HL-60/S4 (cell line): ENCODE results near the gene SIGLEC1.

Experiments
- in situ Hi-C: fragments of 300-500 bp; cut with MboI; formaldehyde crosslinking; loops from 2 replicates; pipeline ENCODE4 v1.14.3; 2022; ENCODE audit warnings: low sequenced_read_pairs

Gene SIGLEC1

GRCh38 chr20:3667434-3668037, 44.9 kb downstream of the SIGLEC1 start:
- in situ Hi-C loops, result no loop called here

GRCh38 chr20:3663858-3664257, 48.5 kb downstream of the SIGLEC1 start:
- in situ Hi-C loops, result no loop called here

GRCh38 chr20:3663031-3663701, 49.2 kb downstream of the SIGLEC1 start, which contains the start of gene GFRA4:
GFRA4 (minus strand) TSS chr20:3663399; CDS start chr20:3663399, 0 bp downstream.
- in situ Hi-C loops, result no loop called here
